ENCODE measurements around the gene RPS6KA3.

- TF ChIP-seq, protein P1, sequence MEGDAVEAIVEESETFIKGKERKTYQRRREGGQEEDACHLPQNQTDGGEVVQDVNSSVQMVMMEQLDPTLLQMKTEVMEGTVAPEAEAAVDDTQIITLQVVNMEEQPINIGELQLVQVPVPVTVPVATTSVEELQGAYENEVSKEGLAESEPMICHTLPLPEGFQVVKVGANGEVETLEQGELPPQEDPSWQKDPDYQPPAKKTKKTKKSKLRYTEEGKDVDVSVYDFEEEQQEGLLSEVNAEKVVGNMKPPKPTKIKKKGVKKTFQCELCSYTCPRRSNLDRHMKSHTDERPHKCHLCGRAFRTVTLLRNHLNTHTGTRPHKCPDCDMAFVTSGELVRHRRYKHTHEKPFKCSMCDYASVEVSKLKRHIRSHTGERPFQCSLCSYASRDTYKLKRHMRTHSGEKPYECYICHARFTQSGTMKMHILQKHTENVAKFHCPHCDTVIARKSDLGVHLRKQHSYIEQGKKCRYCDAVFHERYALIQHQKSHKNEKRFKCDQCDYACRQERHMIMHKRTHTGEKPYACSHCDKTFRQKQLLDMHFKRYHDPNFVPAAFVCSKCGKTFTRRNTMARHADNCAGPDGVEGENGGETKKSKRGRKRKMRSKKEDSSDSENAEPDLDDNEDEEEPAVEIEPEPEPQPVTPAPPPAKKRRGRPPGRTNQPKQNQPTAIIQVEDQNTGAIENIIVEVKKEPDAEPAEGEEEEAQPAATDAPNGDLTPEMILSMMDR (IDR thresholded peaks at IDR 0.05), result no peak
- TF ChIP-seq ZBTB21 (CRISPR knock-in tag; IDR thresholded peaks at IDR 0.05; ENCODE audit: borderline replicate concordance) (no peak), ATF2 (CRISPR knock-in tag; IDR thresholded peaks at IDR 0.05; ENCODE audit: borderline replicate concordance, low read depth) (no peak), ZNF532 (CRISPR knock-in tag; IDR thresholded peaks at IDR 0.05; ENCODE audit: borderline replicate concordance) (no peak)
These were observed 126.3 kb downstream of the RPS6KA3 start for GRCh38 chrX:20140420-20140819.
